Breast epithelium (tissue), 3 donors: ENCODE measurements around the gene POGLUT2.

Source experiments
- CTCF ChIP-seq, 3 donors: fragments of 450-650 bp; IDR thresholded peaks; one replicate each; pipeline ENCODE4 v1.5.1; 2016 to 2017; ENCODE audit warnings: antibody characterized with exemption in 3 of 3, mild to moderate bottlenecking in 3 of 3, moderate library complexity in 3 of 3
- POLR2A ChIP-seq: fragments of 450-650 bp; IDR thresholded peaks from one replicate; pipeline ENCODE4 v1.6.1; 2016; ENCODE audit warnings: antibody characterized with exemption, mild to moderate bottlenecking, moderate library complexity
- POLR2AphosphoS5 ChIP-seq, 3 donors: sonication (generic); formaldehyde crosslinking; IDR thresholded peaks; one replicate each; pipeline ENCODE4 v1.6.1; 2017; ENCODE audit warnings: antibody characterized with exemption in 3 of 3

- TF ChIP-seq CTCF (IDR thresholded peaks at IDR 0.05): no peak
- TF ChIP-seq POLR2AphosphoS5 (IDR thresholded peaks at IDR 0.05): no peak
- TF ChIP-seq POLR2A: no peak
These were observed 6.9 kb upstream of the POGLUT2 start for GRCh38 chr13:102805680-102806079.
